ENCODE measurements around the gene DEPDC7. TPM values are rescaled to one million over a fixed set of nuclear protein-coding genes. Genes with fewer than 3 reads are reported as not detected.

The DEPDC7 gene
- total and polyA plus RNA-seq, 9 of the 15 experiments (the other 6 are each of a cell fraction or from before 2014, with no cell fraction given), result 5.4 to 19.9 (median 12.0) TPM

GRCh38 chr11:33015621-33016551 is at the start of gene DEPDC7 (continued):
- TF ChIP-seq E2F4 (CRISPR knock-in tag; IDR thresholded peaks at IDR 0.05; ENCODE audit: low read depth) (no peak), ZNF197 (CRISPR knock-in tag; IDR thresholded peaks at IDR 0.05; ENCODE audit: low read depth) (no peak), HDAC2 (IDR thresholded peaks at IDR 0.05) (no peak; the same call in none of the 2 replicates), THRB (CRISPR knock-in tag; conservative IDR thresholded peaks at IDR 0.05) (no peak), KLF16 (IDR thresholded peaks at IDR 0.05) (no peak), E2F6 (IDR thresholded peaks at IDR 0.05; ENCODE audit: borderline replicate concordance in 1 of 2, extremely low read depth in 1 of 2, insufficient read depth in 1 of 2, insufficient read length in 1 of 2, low read depth in 1 of 2, low read length in 1 of 2, poor library complexity in 1 of 2, severe bottlenecking in 1 of 2) (peak; percentile 92 to 95), HINFP (tag; conservative IDR thresholded peaks at IDR 0.05; ENCODE audit: low read depth) (no peak), CTCF (IDR thresholded peaks at IDR 0.05 in 2 of 3, conservative IDR thresholded peaks at IDR 0.05 in 1 of 3; ENCODE audit: insufficient read depth in 2 of 3, low read depth in 1 of 3, low read length in 3 of 3) (no peak), CREB5 (CRISPR knock-in tag; IDR thresholded peaks at IDR 0.05) (no peak), BMI1 (IDR thresholded peaks at IDR 0.05; ENCODE audit: low read length) (no peak), MTA2 (IDR thresholded peaks at IDR 0.05; ENCODE audit: low read depth) (no peak), ZBTB2 (IDR thresholded peaks at IDR 0.05) (0 out of 2 replicates have a peak, but pooled peaks have one; percentile 39), ZNF583 (CRISPR knock-in tag; IDR thresholded peaks at IDR 0.05) (no peak), JUND (IDR thresholded peaks at IDR 0.05; ENCODE audit: borderline replicate concordance, low read depth, low read length) (no peak), JUND (tag; IDR thresholded peaks at IDR 0.05; ENCODE audit: borderline replicate concordance, low read depth, low read length) (no peak), ZNF12 (CRISPR knock-in tag; IDR thresholded peaks at IDR 0.05) (no peak)
